Measurements from ENCODE around the gene GADD45GIP1. TPM values are rescaled to one million over a fixed set of nuclear protein-coding genes. Genes with fewer than 3 reads are reported as not detected.
A peak's percentile ranks its signal among the peaks of the same experiment; 100 is the strongest.

The GADD45GIP1 gene
- polyA plus RNA-seq, 3 donors from 2014 or later, result 37.4 to 69.1 (median 56.8) TPM

DNA sequence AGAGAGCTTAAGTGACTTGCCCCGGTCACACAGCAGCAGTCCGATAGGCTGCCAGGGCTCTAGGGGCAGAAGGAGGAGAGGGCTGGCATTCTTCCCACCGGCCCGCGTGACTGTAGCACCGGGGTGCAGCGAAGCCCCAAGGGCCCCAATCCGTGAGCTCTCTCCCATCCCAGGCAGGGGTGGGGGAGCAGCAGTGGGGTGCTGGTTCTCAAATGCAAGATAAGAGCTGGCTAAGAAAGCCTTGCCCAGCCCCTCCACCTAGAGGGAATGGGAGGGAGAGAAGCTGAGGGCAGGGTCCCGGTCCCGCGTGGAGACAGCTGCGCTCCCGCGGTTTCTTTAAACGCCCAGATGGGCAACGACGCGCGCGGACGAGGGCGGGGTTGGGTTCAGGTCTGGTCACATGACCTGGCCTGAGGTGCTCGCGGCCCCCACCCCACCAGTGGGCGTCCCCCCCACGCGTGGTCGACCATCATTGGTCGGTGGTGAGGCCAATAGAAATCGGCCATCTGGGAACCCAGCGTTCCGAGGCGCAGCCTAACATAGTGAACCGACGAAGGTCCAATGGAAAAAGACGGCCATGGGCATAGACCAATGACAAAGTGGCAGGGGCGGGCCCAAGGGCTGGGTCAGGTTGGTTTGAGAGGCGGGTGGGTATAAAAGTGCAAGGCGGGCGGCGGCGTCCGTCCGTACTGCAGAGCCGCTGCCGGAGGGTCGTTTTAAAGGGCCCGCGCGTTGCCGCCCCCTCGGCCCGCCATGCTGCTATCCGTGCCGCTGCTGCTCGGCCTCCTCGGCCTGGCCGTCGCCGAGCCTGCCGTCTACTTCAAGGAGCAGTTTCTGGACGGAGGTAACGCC is 18.9 kb downstream of the GADD45GIP1 start, which contains the start of gene CALR:
CALR (plus strand) TSS at position 683 of the 852 bp plus-strand sequence; CDS start at position 754, 71 bp downstream.
- H3K4me1 Mint-ChIP-seq, result peaks cover 52 to 54% of the 10 kb centered on the region in 2 donors

DNA sequence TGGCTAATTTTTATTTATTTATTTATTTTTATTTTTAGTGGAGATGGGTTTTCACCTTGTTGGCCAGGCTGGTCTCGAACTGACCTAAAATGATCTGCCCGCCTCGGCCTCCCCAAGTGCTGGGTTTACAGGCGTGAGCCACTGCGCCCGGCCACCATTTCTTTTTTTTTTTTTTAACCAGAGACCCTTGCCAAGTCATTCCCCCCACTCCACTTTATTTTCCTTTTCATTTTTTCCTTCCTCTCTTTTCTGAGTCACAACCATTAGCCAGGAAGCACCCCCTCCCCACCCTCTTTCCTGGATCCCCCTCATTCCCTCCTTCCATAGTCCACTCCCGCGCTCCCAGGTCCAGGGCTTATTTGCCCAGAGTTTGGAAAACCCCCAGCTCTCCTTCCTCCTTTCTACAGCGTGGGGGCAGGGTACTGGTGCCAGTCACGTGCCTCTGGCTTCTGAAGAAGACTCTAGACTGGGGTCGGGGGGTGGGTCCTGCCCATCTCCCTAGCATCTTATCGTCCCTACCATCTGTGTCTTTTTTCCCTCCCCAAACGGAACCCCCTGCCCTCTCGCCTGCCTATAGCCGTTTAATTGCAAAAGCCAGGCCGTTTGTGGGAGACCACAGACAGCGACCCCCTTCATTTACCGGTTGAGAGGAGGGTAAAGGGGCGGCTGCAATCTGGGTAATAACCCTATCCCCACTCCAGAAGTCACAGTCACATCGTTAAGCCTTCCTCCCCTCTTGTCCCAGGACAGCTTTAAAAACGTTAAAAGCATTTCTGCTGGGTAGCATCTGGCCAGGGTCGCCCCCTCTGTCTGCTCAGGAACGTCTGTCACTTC is 19.7 kb downstream of the GADD45GIP1 start:
- Mint-ChIP-seq H3K27ac (peak overlapping the region; percentile 93 to 98 (median 98)), H3K27me3 (ENCODE audit: low read depth in 3 of 3) (peaks cover 15 to 23% (median 20%) of the 10 kb centered on the region in 3 donors), H3K9me3 (no peaks in the 10 kb centered on the region), H3K4me3 (peak overlapping the region; percentile 97 to 100 (median 98)), H3K4me1 (peaks cover 57 to 60% of the 10 kb centered on the region in 2 donors), H3K36me3 (peaks cover 9 to 27% (median 15%) of the 10 kb centered on the region in 3 donors)
- DNase-seq, result no peak

More for the DNA sequence above, 18.9 kb downstream of the GADD45GIP1 start, which contains the start of gene CALR:
- peak; percentile 100 for DNase-seq
- Mint-ChIP-seq H3K27me3 (ENCODE audit: low read depth in 3 of 3) (peaks cover 15 to 25% (median 23%) of the 10 kb centered on the region in 3 donors), H3K9me3 (no peaks in the 10 kb centered on the region), H3K36me3 (peaks cover 9 to 29% (median 15%) of the 10 kb centered on the region in 3 donors), H3K4me3 (peak within 1 kb of the TSS; percentile 97 to 100 (median 98)), H3K27ac (peak within 1 kb of the TSS; percentile 93 to 98 (median 98))

DNA sequence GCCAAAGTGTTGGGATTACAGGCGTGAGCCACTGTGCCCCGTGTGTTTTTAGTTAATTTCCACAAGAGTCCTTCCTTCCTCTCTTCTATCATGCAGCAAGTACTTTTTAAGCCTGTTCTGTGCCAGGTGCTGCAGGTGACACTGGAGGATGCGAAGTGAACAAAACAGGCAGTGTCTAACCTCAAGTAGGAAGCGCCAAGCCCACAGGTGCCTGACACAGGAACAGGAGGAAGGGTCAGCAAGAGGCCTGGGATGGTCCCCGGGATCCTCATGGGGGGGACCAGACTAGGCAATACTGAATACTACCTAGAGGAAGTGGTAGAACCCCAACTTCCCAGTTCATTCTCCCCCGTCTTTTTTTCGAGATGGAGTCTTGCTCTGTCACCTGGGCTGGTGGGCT is 20.4 kb downstream of the GADD45GIP1 start:
- Mint-ChIP-seq H3K27ac (no peak overlapping the region), H3K27me3 (ENCODE audit: low read depth in 3 of 3) (peaks cover 15 to 23% (median 20%) of the 10 kb centered on the region in 3 donors), H3K4me1 (peaks cover 55 to 63% of the 10 kb centered on the region in 2 donors), H3K4me3 (peak overlapping the region in 2 of 5 donors; percentile 1 to 20), H3K36me3 (peaks cover 9 to 24% (median 15%) of the 10 kb centered on the region in 3 donors), H3K9me3 (no peaks in the 10 kb centered on the region)
- DNase-seq, result no peak

DNA sequence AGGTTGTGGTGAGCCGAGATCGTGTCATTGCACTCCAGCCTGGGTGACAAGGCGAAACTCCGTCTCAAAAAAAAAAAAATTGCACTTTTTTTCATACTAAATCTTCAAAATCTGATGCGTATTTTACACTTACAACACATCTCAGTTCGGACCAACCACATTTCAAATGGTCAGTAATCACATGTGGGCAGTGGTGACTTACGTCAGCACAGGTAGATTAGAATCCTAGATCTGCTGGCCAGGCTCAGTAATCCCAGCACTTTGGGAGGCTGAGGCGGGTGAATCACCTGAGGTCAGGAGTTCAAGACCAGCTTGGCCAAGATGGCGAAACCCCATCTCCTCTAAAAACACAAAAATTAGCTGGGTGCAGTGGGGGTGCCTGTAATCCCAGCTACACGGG is 22.0 kb downstream of the GADD45GIP1 start:
- H3K27ac Mint-ChIP-seq, result no peak overlapping the region
- H3K4me1 Mint-ChIP-seq, result peaks cover 45 to 53% of the 10 kb centered on the region in 2 donors
- peak overlapping the region in 3 of 5 donors; percentile 18 to 49 (median 29) for H3K4me3 Mint-ChIP-seq
- no peak for DNase-seq
- peaks cover 11 to 21% (median 20%) of the 10 kb centered on the region in 3 donors for H3K27me3 Mint-ChIP-seq (ENCODE audit: low read depth in 3 of 3)
- H3K9me3 Mint-ChIP-seq, result no peaks in the 10 kb centered on the region
- peaks cover 7 to 13% (median 9%) of the 10 kb centered on the region in 3 donors for H3K36me3 Mint-ChIP-seq

DNA sequence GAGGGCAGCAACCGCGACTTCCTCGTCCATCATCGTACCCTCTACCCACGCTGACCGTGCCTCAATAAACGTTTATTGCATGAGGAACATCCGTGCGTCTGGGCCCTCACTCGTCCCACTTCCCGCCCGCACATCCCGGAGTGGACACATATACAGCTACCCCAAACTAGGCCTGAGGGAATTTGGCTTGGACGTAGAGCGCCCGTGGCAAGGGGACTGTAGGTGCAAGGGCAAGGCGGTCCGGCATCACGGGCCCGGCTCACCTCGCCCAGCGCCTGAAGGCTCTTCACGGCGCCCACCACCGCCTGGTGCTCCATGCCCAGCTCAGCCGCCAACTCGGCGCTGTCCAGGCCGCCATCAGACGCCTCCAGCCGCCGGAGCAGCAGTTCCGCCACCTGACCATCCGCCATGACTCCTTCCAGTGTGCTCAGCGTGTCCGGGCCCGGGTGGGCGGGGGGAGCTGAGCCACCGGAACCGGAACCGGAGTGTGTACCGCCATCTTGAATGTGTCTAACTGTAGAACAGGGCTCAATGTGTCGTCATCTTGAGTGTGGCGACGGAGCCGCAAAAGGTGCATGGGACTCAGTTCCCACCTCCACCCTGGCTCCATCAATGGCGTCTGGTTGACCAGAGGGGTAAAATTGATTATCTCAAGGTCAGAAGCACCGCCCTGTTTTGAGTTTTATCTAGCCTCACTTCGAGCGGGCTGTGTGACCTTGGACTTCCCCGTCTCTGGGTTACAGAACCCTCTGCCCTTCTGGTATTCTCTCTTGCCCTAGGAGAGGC is 23.5 kb downstream of the GADD45GIP1 start, which contains the start of gene FARSA:
FARSA (minus strand) TSS at position 425 of the 786 bp plus-strand sequence; CDS start at position 410, 15 bp downstream.
- H3K36me3 Mint-ChIP-seq, result peaks cover 4 to 8% (median 4%) of the 10 kb centered on the region in 3 donors
- no peaks in the 10 kb centered on the region for H3K9me3 Mint-ChIP-seq
- H3K27me3 Mint-ChIP-seq (ENCODE audit: low read depth in 3 of 3), result peaks cover 4 to 12% (median 9%) of the 10 kb centered on the region in 3 donors
- DNase-seq, result peak; percentile 81 to 85 (median 85)
- peak within 1 kb of the TSS; percentile 79 to 94 (median 90) for H3K27ac Mint-ChIP-seq
- peaks cover 31 to 38% of the 10 kb centered on the region in 2 donors for H3K4me1 Mint-ChIP-seq
- H3K4me3 Mint-ChIP-seq, result peak within 1 kb of the TSS; percentile 95 to 98 (median 96)

DNA sequence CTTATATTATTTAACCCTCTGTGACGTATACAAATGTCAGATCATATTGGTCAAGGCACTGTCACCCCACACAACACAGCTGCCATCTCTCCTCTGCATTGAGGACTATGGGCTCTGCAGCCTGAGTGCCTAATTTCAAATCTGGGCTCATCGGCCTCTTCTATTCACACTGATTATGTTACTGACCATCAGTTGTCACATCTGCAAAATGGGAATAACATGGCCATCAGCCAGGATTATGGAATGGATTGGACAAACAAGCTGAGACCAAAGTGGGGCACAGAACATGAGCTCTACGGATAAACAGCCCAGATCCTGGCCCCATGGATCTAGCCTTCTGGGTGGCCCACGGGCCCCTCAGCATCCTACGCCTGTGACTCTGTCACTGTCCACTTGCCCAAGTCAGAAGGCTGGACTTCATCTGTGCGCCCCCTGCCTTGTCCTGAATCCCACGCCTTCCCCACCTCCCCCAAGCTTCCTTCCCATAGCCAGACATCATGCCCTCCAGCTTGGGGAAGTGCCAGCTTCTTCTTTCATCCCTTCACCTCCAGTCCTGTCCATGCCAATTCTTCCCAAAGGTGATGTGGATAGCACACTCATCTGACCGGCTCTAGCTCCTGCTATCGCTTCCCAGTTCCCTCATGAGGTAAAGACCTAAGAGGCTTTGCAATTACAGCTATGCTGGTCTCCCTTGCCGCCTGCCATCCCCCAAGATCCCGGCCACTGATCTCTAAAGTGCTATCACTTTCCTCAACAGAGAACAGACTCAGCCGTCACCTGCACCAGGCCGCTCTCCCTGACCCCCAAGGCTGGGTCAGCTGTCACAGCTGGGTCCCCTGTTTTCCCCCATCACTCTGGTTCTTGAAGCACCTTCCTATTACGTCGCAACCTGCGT is 24.4 kb downstream of the GADD45GIP1 start:
- peak overlapping the region; percentile 95 to 98 (median 96) for H3K4me3 Mint-ChIP-seq
- peaks cover 24 to 31% of the 10 kb centered on the region in 2 donors for H3K4me1 Mint-ChIP-seq

DNA sequence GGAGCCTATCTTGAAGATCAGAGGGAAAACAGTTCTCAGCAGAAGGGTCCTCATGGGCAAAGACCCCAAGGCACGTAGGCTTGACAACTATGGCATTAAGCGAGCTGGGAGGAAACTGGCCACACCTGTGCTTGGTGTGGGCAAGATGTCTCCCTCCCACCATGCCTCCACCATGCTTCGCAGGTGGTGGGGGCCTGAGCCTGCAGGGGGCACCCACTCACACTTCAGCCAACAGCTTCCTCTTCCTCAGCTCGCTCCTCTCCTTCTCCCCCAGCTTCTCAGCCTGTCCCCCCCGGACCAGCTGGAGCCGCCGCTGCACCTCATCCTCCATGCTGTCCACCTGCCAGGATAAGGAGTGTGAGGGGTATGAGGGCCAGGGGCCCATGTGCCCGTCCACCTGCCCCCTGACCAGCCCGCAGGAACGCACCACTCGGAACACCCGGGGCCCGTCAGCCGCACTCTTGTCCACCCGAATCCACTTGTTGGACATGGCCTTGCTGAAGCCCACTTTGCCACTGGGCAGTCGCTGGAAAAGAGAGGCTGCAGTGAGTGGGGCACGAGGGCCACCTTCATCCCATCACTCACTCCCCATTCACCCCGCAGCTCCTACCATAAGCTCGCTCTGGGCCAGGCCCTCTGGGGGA is 26.9 kb downstream of the GADD45GIP1 start:
- Mint-ChIP-seq H3K4me1 (peaks cover 20 to 23% of the 10 kb centered on the region in 2 donors), H3K36me3 (peaks cover 8 to 19% (median 10%) of the 10 kb centered on the region in 3 donors), H3K27ac (no peak overlapping the region), H3K27me3 (ENCODE audit: low read depth in 3 of 3) (no peaks in the 10 kb centered on the region), H3K4me3 (no peak overlapping the region), H3K9me3 (no peaks in the 10 kb centered on the region)
- DNase-seq, result no peak

More for the DNA sequence above, 24.4 kb downstream of the GADD45GIP1 start:
- H3K27me3 Mint-ChIP-seq (ENCODE audit: low read depth in 3 of 3), result peaks cover 0 to 3% (median 2%) of the 10 kb centered on the region in 3 donors
- no peaks in the 10 kb centered on the region for H3K9me3 Mint-ChIP-seq
- peaks cover 4 to 12% (median 4%) of the 10 kb centered on the region in 3 donors for H3K36me3 Mint-ChIP-seq
- peak overlapping the region; percentile 79 to 94 (median 90) for H3K27ac Mint-ChIP-seq
- peak in 2 of 3 donors; percentile 44 to 46 for DNase-seq

DNA sequence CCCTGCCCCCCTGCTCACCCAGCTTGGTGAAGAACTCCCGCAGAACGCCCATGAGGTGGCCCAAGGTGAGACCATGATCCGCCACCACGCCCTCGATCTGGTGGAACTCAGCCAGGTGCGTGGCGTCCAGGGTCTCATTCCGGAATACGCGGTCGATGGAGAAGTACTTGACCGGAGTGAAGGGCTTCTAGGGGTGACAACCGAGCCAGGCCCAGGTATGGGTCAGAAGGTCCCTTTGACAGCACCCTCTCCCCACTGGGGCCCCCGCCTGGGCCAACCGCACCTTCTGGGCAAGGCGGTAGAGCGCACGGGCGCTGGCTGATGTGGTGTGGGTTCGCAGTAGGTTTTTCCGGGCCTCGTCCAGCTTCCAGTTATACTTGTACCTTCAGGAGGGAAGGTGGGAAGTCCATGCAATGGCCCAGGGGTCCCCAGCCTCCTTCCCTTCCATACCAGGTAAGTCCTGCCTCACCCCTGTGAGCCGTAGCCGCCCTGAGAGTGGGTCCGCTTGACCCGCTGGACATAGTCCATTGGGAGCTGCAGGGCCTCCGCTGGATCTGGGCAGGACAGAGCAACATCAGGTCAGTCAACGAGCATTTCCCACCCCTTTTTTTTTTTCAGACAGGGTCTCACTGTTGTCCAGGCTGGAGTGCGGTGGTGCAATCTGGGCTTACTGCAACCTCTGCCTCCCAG is 32.3 kb downstream of the GADD45GIP1 start:
- peaks cover 15 to 27% (median 15%) of the 10 kb centered on the region in 3 donors for H3K36me3 Mint-ChIP-seq

DNA sequence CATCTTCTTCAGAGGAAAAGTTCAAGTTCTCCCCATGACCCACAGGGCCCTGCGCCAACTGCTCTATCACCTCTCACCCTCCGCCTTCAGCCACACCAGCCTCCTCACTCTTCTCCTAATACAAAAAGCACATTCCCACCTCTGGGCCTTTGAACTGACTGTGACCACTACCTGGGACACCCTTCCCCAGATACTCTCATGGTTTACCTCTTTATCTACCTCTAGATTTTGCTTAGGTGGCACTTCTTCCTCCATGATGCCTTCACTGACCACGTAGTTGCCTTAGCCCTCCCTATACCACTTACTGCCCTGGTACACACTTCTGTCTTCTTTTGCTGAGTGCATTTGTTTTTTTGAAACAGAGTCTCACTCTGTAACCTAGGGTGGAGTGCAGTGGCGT is 34.1 kb downstream of the GADD45GIP1 start:
- Mint-ChIP-seq H3K36me3 (peaks cover 10 to 16% (median 10%) of the 10 kb centered on the region in 3 donors), H3K4me1 (peaks cover 13 to 14% of the 10 kb centered on the region in 2 donors), H3K4me3 (no peak overlapping the region), H3K27me3 (ENCODE audit: low read depth in 3 of 3) (peaks cover 5 to 9% (median 6%) of the 10 kb centered on the region in 3 donors), H3K9me3 (no peaks in the 10 kb centered on the region), H3K27ac (peak overlapping the region in 2 of 6 donors; percentile 5 to 17)
- no peak for DNase-seq

More for the DNA sequence above, 32.3 kb downstream of the GADD45GIP1 start:
- DNase-seq, result no peak
- Mint-ChIP-seq H3K27me3 (ENCODE audit: low read depth in 3 of 3) (peaks cover 0 to 1% (median 0%) of the 10 kb centered on the region in 3 donors), H3K4me1 (peaks cover 4 to 6% of the 10 kb centered on the region in 2 donors), H3K4me3 (no peak overlapping the region), H3K27ac (no peak overlapping the region), H3K9me3 (no peaks in the 10 kb centered on the region)

DNA sequence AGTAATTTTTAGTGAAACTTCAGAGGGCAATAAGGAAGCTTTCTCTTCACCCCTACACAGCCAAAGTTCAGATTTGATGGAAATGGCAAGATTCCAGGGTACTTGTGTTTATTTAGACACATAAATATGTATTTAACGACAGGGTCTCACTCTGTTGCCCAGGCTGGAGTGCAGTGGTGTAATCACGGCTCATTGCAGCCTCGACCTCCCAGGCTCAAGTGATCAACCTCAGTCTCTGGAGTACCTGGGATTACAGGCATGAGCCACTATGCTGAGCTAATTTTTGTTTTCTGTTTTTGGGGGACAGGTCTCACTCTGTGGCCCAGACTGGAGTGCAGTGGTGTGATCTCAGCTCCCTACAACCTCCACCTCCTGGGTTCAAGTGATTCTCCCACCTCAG is 36.0 kb downstream of the GADD45GIP1 start:
- DNase-seq, result no peak
- Mint-ChIP-seq H3K27me3 (ENCODE audit: low read depth in 3 of 3) (peaks cover 5 to 10% (median 8%) of the 10 kb centered on the region in 3 donors), H3K4me1 (peaks cover 13 to 17% of the 10 kb centered on the region in 2 donors), H3K9me3 (no peaks in the 10 kb centered on the region), H3K27ac (peak overlapping the region in 4 of 6 donors; percentile 28 to 87 (median 56)), H3K36me3 (peaks cover 5 to 9% (median 7%) of the 10 kb centered on the region in 3 donors), H3K4me3 (peak overlapping the region in 1 of 5 donors; percentile 49)

DNA sequence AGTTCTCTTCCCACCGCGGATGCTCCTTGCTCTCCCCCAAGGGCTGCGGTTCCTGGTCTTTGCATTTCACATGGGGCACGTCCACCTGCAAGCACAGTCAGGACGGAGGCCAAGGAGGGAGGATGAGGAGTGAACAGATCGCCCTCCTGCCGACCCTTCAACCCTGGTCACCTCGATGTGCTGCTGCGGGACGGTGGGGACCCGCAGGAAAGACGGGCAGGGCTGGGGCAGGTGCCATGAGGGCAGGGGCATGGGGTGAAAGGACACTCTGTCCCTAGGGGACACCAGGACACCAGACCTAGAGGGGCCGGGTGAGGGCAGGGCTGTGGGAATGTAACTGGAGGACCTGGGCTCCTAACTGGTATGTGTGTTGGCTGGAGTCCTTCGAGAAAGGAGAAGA is 38.8 kb downstream of the GADD45GIP1 start:
- peaks cover 30% of the 10 kb centered on the region in 2 donors for H3K4me1 Mint-ChIP-seq
- no peaks in the 10 kb centered on the region for H3K9me3 Mint-ChIP-seq
- H3K27ac Mint-ChIP-seq, result peak overlapping the region in 2 of 6 donors; percentile 53 to 84
- H3K4me3 Mint-ChIP-seq, result peak overlapping the region; percentile 1 to 81 (median 66)
- H3K27me3 Mint-ChIP-seq (ENCODE audit: low read depth in 3 of 3), result peaks cover 5 to 11% (median 10%) of the 10 kb centered on the region in 3 donors
- peaks cover 5 to 6% (median 6%) of the 10 kb centered on the region in 3 donors for H3K36me3 Mint-ChIP-seq
- no peak for DNase-seq
